ENCODE data around the gene CNIH3.

DNA sequence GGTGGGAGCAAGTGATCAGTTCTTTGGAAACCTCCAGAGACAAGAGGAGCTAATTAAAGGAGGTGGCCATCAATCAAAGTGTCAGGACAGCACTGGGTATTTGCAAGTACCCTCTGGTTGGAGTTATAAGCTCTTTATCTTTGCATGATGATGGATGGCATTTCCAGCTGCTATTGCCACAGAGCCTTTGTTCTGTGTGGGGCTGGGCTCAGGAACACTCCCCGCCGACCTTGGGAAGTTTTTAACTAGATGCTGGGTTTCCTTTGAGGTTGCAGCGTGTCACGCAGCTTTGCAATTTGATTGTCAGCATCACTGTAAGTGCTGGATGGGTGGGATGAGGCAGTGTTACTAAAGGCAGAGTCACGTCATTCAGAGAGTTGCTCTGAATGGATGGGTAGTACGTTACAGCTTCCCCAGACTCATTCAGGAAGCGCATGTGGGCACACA, 68.9 kb downstream of the CNIH3 start:
- TF ChIP-seq EZH2 (IDR thresholded peaks at IDR 0.05) = no peak
- no peak for TF ChIP-seq POLR2AphosphoS5 (IDR thresholded peaks at IDR 0.05; ENCODE audit: borderline replicate concordance, low read depth, low read length)
- TF ChIP-seq FOXP2 (optimal IDR thresholded peaks at IDR 0.05; ENCODE audit: control extremely low read depth, extremely low read length, insufficient read depth) = no peak

Measured in SK-N-MC (cell line).